Activated CD8-positive, alpha-beta memory T cell treated with anti-CD3 and anti-CD28 coated beads, Interleukin-2, amount 50 U/mL, for 24 hours (primary cell): ENCODE data around the gene NCKAP5.

Source experiments
- DNase-seq: peaks from one replicate; pipeline ENCODE4 v3.0.0-alpha.2; 2020; ENCODE audit errors: extremely low read depth

Gene NCKAP5

DNA sequence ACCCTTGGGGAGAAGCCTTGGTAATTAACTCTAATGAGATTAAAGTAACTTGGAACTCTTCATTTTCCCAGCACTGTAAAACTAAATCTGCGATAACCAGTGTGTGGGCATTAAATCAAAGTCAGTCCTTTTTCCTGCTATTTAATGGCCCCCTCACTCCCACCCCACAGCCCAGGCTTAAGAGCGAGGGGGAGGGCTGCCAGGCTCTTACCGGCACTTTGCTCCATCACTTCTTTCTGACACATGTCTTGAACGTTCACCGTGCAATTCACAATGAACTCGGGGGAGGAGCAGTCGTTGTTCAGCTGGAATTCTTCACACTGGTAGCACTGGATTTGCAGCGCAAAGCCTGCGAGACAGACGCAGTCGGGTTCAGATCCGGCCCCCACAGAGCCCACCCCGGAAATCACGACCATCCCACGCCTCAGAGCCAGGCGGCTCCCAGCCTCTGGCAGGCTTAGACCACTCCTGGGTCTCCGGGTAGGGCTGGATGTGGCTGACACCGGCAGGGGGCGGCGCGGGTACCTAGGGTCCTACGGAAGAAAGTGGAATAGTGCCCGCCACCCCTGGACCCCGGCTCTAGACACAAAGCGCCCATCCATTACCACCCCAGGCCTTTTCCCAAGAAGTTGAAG is 900.0 kb downstream of the NCKAP5 start:
- no peak for DNase-seq

DNA sequence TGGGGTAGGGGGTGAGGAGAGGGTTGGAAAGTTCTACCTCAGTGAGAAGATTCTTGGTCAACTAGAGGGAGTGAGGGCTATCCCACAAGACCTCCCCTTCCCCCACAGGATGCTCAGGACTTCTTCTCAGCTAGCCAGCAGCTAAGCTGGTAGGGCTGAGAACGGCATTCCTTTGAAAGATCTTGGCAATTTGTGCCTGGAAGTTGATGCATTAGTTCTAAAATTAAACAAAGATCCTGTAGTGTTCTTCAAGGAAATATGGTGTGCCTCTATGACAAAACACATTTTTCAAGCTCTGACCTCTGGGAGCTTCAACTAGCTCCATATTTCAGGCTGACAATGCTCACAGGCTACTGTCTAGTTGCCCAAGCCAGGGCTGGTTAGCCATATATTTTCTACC is 900.6 kb downstream of the NCKAP5 start:
- DNase-seq: no peak

- DNase-seq: no peak
These were observed 902.7 kb downstream of the NCKAP5 start for GRCh38 chr2:132665401-132666140.

GRCh38 chr2:132664096-132664495 is 904.2 kb downstream of the NCKAP5 start:
- no peak for DNase-seq

- no peak for DNase-seq
These were observed 905.5 kb downstream of the NCKAP5 start for GRCh38 chr2:132662732-132663131.

GRCh38 chr2:132659331-132659730 is 908.9 kb downstream of the NCKAP5 start:
- no peak for DNase-seq

GRCh38 chr2:132656266-132656975 is 911.8 kb downstream of the NCKAP5 start:
- no peak for DNase-seq

DNA sequence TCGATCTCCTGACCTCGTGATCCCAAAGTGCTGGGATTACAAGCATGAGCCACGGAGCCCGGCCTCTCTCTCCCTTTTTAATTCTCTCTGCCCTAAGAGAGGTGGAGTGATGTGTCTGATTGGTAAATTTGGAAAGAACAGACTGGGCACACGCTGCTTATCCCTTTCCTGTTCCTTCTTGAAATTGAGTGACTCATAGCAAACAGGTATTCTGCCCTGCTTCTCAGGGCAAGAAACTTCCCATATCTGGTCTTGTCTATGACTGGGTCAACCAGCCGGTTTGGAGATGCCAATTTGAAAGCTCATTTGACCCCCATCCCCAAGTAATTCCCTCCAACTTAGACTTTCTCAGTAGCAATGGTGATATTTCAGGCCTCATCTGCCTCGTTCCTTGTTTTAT is 913.3 kb downstream of the NCKAP5 start:
- no peak for DNase-seq

DNA sequence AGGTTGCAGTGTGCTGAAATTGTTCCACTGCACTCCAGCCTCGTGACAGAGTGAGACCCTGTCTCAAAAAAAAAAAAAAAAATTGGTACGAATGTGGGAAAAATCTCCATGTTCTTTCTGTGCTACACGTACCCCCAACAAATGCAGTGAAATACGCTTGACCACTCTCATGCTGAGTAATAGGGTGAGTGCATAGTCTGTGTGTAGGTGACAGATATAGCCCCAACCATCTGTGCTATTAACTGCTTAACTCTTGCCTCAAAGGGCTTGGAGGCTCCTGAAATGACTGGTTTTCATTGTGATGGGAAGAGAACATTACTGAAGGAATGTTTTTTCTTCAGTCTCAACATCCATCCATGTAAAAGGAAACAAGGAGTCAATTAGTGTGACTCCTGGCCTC is 913.9 kb downstream of the NCKAP5 start:
- no peak for DNase-seq

DNA sequence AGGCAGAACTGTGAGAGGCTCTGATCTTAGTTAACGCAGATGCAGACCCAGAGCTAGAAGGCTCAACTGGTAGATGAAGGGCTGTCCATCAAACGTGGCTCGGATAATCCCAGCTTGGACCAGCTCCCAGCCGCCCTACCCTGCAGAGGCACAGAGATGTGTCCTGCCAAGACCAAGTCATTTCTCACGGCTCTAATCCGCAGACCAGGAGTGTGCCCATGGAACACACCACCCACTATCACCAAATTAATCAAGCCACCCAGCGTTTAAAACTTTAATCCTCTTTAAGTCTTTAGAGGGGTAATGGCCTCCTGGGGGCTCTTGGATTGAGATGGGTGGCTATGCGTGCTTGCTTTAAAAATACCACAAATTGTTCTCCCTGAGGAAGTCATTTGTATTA is 915.8 kb downstream of the NCKAP5 start:
- DNase-seq: no peak

DNA sequence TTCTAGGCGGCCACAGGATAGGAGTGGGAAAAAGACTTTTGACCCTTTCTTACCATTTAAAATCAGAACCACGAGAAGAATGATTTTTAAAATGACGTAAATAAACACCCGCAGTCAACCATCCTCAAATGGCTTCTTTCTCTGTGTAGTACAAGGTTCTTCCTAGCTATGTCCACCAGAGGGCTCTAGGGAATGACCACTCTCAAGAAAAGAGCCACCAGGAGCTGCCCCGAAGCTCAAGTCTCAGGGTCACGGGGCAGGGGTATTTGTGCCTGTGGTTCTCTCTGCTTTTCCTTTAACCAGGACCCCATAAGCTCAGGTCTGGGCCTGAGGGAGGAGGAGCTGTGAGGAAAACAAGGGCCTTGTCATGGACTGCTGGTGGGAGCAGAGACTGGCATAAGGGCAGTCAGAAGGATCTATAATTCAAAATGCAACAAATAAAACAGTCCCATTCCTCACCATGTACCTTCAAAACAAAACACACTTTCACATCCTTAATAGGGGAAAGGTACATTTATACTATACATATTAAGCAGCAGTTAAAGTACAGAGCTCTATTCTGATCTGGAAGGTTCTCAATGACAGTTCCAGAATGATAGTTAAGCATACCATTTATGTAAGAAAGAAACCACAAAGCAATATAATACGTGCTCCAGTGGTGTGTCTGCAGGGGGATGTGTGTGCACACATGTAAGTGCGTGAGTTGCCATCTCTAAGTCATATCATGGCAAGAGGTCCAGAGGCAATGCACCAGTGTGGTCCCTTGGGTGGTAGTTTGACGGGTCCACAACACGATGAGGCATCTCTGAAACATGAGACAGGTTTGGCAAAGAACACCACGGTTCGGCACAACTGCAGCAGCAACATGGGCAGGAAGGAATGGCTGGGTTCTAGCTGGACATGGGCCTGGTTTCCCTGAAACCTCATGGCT is 916.9 kb downstream of the NCKAP5 start:
- no peak for DNase-seq

- no peak for DNase-seq
These were observed 921.6 kb downstream of the NCKAP5 start for GRCh38 chr2:132646540-132647108.

GRCh38 chr2:132645722-132646539 is 922.3 kb downstream of the NCKAP5 start:
- no peak for DNase-seq

- DNase-seq: no peak
These were observed 923.1 kb downstream of the NCKAP5 start for GRCh38 chr2:132645176-132645575.

GRCh38 chr2:132642415-132642814 is 925.8 kb downstream of the NCKAP5 start:
- no peak for DNase-seq

GRCh38 chr2:132641819-132642218 is 926.4 kb downstream of the NCKAP5 start:
- no peak for DNase-seq

DNA sequence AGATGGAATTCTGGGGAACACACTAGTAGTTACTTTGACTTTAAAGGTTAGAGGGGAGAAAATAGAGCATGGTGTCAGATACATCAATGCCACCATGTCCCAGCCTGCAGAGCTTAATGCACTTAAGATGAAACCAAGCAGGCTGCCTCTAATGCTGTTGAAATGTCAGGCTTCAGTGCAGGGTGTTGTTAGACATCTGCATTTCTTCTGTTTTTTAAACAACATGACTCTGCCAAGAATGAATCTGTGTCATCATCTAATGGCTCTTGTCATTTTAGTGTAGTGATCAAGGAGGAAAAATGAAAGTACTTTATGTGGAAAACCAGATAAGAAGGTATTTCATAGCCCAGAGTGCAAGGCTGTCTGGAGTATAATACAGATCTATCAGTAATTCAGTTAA is 928.1 kb downstream of the NCKAP5 start:
- no peak for DNase-seq

GRCh38 chr2:132638313-132639040 is 929.8 kb downstream of the NCKAP5 start:
- DNase-seq: no peak

GRCh38 chr2:132636346-132636745 is 931.9 kb downstream of the NCKAP5 start:
- no peak for DNase-seq

DNA sequence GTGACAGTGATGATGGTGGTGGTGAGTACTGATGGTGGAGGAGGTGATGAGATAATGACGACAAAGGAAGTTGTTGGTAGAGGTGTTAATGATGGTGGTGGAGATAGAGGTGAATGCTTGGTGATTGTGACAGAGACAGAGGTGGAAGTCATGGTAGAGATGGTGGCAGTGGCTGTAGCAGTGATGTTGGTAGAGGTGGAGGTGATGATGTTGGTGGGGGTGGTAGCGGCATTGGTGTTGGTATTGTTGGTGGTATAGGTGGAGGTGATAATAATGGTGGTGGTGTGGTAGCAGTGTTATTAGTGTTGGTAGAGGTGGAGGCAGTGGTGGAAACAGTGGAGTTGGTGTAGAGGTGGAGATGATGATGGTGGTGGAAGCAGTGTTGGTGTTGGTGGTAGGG is 934.6 kb downstream of the NCKAP5 start:
- no peak for DNase-seq
